Measurements from ENCODE around the gene LY6G5C. TPM values are rescaled to one million over a fixed set of nuclear protein-coding genes. Genes with fewer than 3 reads are reported as not detected.

LY6G5C gene
- total RNA-seq, 6 experiments from 2014 or later: 2.2 to 2.9 (median 2.8) TPM

DNA sequence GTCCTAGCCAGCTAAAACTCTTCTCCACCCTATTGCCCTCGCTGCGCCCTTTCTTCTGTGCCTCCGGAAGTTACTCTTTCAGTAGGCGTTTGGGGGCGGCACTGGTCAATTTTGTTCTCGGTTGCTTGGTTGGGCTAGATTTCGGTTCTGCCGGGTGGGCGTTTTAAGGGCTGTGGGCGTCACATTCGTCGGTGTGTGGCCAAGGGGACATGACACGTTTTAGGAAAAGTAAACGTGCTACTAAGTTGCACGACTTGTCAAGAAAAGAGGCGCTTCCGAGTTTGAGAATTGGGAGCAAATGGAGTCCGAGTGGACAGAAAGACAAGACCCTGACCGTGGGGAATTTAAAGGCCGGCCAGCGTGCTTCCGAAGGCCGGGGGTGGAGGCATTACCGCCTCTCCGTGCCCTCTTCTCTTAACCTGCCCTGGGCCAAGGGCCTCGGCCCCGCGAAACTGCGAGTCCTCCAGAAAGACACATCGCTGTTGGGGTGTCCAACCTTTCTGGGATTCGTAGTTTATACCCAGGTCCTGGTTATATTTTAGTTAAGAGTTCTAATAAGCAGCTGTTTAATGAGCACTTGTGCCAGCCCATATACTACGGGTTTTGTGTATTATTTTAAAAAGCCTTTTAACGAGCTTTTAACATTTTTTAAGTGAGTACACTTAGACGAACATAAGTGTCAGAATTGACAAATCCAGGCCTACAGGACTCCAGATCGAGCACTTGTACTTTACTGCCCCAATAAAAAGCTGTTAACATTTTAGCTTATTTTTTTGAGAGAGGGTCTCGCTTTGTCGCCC is 27.7 kb downstream of the LY6G5C start:
- H3K27me3 Mint-ChIP-seq (ENCODE audit: insufficient read depth): peaks cover 3% of the 10 kb centered on the region
- peak; percentile 84 for DNase-seq
- H3K9me3 Mint-ChIP-seq: no peaks in the 10 kb centered on the region
- H3K27ac Mint-ChIP-seq: peak overlapping the region; percentile 100
- H3K4me1 Mint-ChIP-seq (ENCODE audit: low read depth): peaks cover 37% of the 10 kb centered on the region
- H3K4me3 Mint-ChIP-seq: peak overlapping the region; percentile 94
- H3K36me3 Mint-ChIP-seq (ENCODE audit: low read depth): peaks cover 28% of the 10 kb centered on the region
- TF ChIP-seq, protein P1, sequence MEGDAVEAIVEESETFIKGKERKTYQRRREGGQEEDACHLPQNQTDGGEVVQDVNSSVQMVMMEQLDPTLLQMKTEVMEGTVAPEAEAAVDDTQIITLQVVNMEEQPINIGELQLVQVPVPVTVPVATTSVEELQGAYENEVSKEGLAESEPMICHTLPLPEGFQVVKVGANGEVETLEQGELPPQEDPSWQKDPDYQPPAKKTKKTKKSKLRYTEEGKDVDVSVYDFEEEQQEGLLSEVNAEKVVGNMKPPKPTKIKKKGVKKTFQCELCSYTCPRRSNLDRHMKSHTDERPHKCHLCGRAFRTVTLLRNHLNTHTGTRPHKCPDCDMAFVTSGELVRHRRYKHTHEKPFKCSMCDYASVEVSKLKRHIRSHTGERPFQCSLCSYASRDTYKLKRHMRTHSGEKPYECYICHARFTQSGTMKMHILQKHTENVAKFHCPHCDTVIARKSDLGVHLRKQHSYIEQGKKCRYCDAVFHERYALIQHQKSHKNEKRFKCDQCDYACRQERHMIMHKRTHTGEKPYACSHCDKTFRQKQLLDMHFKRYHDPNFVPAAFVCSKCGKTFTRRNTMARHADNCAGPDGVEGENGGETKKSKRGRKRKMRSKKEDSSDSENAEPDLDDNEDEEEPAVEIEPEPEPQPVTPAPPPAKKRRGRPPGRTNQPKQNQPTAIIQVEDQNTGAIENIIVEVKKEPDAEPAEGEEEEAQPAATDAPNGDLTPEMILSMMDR (IDR thresholded peaks at IDR 0.05): no peak; the same call in 1 of the 2 replicates

DNA sequence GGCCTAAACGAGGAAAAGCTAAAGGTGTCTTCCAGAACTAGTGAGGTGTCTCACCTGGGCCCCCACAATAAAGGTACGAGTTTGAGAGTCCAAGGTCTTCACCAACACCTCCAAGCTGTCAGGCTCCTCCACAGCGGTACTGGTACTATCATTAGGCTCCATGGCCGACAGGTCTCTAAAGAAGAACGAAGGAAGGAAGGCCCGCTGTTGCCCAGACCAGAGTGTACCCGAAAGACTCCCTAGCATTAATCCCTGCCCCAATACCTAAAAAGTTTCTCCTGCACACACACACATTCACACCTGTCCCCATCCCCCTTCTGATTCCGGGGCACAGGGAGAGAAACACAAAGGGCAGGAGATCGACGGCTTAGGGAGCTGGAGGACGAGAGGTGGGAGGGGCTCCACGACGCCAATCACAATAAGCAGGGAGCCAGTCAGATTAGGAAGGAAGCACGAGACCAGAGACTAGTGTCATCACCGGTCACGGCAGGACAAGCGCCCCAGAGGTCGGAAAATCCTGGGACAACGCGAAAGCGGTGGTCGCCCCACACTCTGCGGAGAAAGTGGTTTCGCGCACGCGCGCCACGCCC is 29.2 kb downstream of the LY6G5C start:
- peaks cover 30% of the 10 kb centered on the region for H3K4me1 Mint-ChIP-seq (ENCODE audit: low read depth)
- H3K27ac Mint-ChIP-seq: peak overlapping the region; percentile 100
- peak overlapping the region; percentile 94 for H3K4me3 Mint-ChIP-seq
- H3K36me3 Mint-ChIP-seq (ENCODE audit: low read depth): peaks cover 19% of the 10 kb centered on the region
- H3K9me3 Mint-ChIP-seq: no peaks in the 10 kb centered on the region
- TF ChIP-seq, protein P1 (IDR thresholded peaks at IDR 0.05): no peak
- DNase-seq: peak; percentile 87
- H3K27me3 Mint-ChIP-seq (ENCODE audit: insufficient read depth): peaks cover 3% of the 10 kb centered on the region

DNA sequence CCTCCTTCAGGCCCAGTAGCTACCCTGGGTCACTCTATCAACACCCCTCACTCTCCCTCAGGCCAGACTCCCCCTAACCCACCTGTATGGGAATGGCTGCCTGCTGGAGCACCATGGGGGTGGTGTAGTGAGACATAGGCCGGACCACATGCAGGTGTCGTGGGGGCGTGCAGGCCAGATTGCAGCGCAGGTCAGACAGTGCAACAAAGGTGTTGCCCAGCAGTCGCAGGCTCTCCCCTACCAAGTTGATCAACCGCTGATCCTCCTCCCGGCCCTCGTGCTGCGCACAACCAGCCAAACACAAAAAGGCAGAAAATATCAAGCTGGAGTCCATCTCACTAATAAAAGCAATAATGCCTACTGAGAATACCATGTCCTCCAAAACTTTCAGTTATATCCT is 35.5 kb downstream of the LY6G5C start:
- H3K36me3 Mint-ChIP-seq (ENCODE audit: low read depth): peaks cover 13% of the 10 kb centered on the region
- H3K9me3 Mint-ChIP-seq: no peaks in the 10 kb centered on the region
- H3K4me1 Mint-ChIP-seq (ENCODE audit: low read depth): peaks cover 16% of the 10 kb centered on the region
- H3K4me3 Mint-ChIP-seq: no peak overlapping the region
- no peaks in the 10 kb centered on the region for H3K27me3 Mint-ChIP-seq (ENCODE audit: insufficient read depth)
- no peak overlapping the region for H3K27ac Mint-ChIP-seq
- TF ChIP-seq, protein P1 (IDR thresholded peaks at IDR 0.05): no peak
- no peak for DNase-seq

DNA sequence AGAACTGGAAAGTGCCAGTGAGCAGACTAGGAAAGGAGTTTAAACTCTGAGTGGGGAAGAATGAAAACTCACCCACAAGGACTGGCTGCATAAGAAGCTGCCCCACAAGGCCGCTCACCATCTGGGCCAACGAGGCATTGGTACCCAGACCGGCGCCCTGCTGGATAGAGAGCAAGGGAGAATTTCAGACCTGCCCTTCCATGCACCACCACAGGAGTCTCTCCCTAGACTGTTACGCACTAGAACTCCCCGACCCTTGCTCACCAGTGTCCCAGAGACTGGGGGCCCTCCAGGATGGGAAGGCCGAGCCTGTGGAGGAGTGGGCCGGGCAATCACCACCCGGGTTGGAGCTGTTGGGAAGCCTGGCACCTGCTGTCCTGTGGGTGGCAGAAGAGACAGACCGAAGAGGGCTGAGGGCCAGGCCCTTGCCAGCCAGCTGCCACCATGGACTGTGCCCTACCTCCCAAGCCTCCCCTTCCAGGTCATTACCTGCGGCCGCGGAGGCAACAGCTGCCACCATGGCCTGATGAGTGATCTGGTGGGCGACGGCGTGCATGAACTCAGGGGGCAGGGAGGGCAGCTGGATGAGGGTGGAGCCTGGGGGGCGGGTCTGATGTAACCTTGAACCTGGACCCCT is 36.9 kb downstream of the LY6G5C start:
- no peak overlapping the region for H3K27ac Mint-ChIP-seq
- no peak overlapping the region for H3K4me3 Mint-ChIP-seq
- H3K9me3 Mint-ChIP-seq: no peaks in the 10 kb centered on the region
- TF ChIP-seq, protein P1 (IDR thresholded peaks at IDR 0.05): no peak
- H3K36me3 Mint-ChIP-seq (ENCODE audit: low read depth): peaks cover 21% of the 10 kb centered on the region
- peaks cover 24% of the 10 kb centered on the region for H3K4me1 Mint-ChIP-seq (ENCODE audit: low read depth)
- DNase-seq: no peak
- H3K27me3 Mint-ChIP-seq (ENCODE audit: insufficient read depth): peaks cover 3% of the 10 kb centered on the region

GRCh38 chr6:31642798-31643570 is 37.9 kb downstream of the LY6G5C start:
- Mint-ChIP-seq H3K27ac (no peak overlapping the region), H3K4me1 (ENCODE audit: low read depth) (peaks cover 28% of the 10 kb centered on the region), H3K27me3 (ENCODE audit: insufficient read depth) (peaks cover 6% of the 10 kb centered on the region), H3K36me3 (ENCODE audit: low read depth) (peaks cover 24% of the 10 kb centered on the region), H3K4me3 (no peak overlapping the region), H3K9me3 (no peaks in the 10 kb centered on the region)
- no peak for DNase-seq
- TF ChIP-seq, protein P1 (IDR thresholded peaks at IDR 0.05): no peak
